ENCODE measurements around the gene ADGRG3. TPM values are rescaled to one million over a fixed set of nuclear protein-coding genes. Genes with fewer than 3 reads are reported as not detected.

Gene ADGRG3
- total RNA-seq, 1 donor from 2014 or later, result not detected

DNA sequence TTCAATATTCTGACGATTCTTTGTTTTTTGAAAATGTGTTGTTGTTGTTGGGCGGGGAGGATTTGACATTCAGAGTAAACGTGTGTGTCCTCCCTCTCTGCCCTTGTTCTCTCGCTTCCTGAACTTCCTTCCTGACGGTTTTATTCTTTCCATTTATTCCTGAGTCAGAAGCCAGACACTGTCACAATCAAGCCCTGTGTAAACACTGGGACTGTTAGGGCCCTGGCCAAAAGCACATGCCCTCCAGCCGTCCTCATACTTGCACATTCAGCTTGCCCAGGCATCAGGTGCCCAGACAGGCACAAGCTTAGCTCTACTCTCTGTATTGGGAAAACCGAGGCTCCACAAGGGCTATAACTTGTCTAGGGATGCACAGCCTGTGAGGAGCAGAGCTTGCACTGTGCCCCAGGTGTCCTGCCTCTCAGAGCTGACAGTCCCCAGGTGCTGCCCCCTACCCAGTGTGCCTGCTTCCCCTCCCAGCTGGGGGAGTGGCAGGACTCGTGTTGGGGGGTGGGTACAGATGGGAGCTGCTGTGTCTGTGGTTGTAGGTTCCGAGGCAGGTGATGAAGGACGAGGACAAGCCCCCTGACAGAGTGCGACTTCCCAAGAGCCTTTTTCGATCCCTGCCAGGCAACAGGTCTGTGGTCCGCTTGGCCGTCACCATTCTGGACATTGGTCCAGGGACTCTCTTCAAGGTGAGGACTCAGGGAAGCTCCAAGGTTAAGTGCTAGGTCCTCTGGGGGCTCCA is 9.7 kb downstream of the ADGRG3 start:
- Mint-ChIP-seq H3K4me1 (ENCODE audit: low read depth) (no peaks in the 10 kb centered on the region), H3K36me3 (ENCODE audit: low read depth) (no peaks in the 10 kb centered on the region), H3K4me3 (no peak overlapping the region), H3K27ac (no peak overlapping the region), H3K27me3 (ENCODE audit: insufficient read depth) (peaks cover 6% of the 10 kb centered on the region), H3K9me3 (no peaks in the 10 kb centered on the region)
- intact Hi-C loops (cut with micrococcal nuclease), result no loop called here
- no peak for DNase-seq (ENCODE audit: low spot score)

DNA sequence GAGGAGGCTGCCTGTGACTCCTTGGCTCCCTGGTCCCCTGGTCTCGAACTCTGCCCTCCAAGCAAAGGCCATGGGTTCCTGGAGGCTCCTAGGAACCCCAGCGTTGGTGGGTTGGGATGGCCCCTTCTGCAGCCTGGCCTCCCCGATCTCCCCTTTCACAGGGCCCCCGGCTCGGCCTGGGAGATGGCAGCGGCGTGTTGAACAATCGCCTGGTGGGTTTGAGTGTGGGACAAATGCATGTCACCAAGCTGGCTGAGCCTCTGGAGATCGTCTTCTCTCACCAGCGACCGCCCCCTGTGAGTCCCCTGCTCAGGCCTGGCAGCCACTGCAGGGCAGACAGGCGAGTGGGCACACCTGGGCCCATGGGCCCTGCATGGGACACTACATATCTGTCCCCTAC is 10.9 kb downstream of the ADGRG3 start:
- peaks cover 4% of the 10 kb centered on the region for H3K27me3 Mint-ChIP-seq (ENCODE audit: insufficient read depth)
- no peaks in the 10 kb centered on the region for H3K36me3 Mint-ChIP-seq (ENCODE audit: low read depth)
- no peak for DNase-seq (ENCODE audit: low spot score)
- intact Hi-C loops (cut with micrococcal nuclease), result no loop called here
- no peaks in the 10 kb centered on the region for H3K4me1 Mint-ChIP-seq (ENCODE audit: low read depth)
- no peak overlapping the region for H3K27ac Mint-ChIP-seq
- H3K9me3 Mint-ChIP-seq, result no peaks in the 10 kb centered on the region
- no peak overlapping the region for H3K4me3 Mint-ChIP-seq

DNA sequence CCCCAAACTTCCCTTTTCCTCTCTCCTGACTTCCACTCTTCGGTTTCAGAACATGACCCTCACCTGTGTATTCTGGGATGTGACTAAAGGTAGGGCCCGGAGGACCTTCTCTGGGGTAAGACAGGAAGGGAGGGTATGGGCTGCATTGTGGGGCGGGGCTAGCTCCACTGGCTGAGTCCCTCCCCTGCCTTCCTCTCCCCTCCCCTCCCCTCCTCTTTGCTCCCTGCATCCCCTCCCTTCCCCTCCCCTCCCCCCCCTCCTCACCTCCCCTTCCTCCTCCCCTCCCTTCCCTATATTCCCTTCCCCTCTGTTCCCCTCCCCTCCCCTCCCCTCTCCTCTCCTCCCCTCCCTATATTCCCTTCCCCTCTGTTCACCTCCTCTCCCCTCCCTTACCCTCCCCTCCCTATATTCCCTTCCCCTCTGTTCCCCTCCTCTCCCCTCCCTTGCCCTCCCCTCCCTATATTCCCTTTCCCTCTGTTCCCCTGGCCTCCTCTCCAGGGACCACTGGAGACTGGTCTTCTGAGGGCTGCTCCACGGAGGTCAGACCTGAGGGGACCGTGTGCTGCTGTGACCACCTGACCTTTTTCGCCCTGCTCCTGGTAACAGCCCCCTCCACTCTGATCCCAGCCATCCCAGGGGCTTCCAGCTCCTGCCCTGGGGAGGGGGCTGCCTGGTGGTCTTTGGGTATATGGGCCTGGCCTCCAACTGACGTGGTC is 11.8 kb downstream of the ADGRG3 start:
- no peak for DNase-seq (ENCODE audit: low spot score)
- H3K4me1 Mint-ChIP-seq (ENCODE audit: low read depth), result no peaks in the 10 kb centered on the region
- no peak overlapping the region for H3K4me3 Mint-ChIP-seq
- intact Hi-C loops (cut with micrococcal nuclease), result no loop called here
- no peaks in the 10 kb centered on the region for H3K36me3 Mint-ChIP-seq (ENCODE audit: low read depth)
- H3K27ac Mint-ChIP-seq, result no peak overlapping the region
- no peaks in the 10 kb centered on the region for H3K9me3 Mint-ChIP-seq
- H3K27me3 Mint-ChIP-seq (ENCODE audit: insufficient read depth), result peaks cover 4% of the 10 kb centered on the region

DNA sequence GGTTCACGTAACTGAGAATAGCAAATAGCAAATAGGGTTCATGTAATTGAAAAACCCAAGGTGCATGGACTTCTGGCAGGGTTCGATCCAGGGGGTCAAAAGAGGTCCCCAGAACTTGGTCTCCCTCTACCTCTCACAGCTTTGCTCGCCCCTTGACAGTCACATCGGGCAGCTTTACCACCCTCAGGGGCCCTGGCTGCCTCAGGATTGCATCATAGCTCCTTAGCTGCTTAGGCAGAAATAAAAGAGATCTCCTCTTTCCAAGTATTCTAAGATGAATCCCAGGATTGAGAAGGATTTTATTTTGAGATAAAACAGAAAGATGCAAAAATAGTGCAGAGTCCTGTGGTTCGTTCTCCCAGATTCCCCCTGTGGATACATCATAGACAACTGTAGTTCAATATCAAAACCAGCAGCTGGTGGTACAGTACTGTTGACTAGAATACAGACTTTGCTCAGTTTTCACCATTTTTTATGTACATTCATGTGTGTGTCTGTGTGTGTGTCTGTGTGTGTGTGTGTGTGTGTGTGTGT is 12.8 kb downstream of the ADGRG3 start:
- no peak for DNase-seq (ENCODE audit: low spot score)
- H3K27me3 Mint-ChIP-seq (ENCODE audit: insufficient read depth), result peaks cover under 1% of the 10 kb centered on the region
- no peaks in the 10 kb centered on the region for H3K9me3 Mint-ChIP-seq
- no peaks in the 10 kb centered on the region for H3K4me1 Mint-ChIP-seq (ENCODE audit: low read depth)
- no peak overlapping the region for H3K27ac Mint-ChIP-seq
- intact Hi-C loops (cut with micrococcal nuclease), result no loop called here
- H3K36me3 Mint-ChIP-seq (ENCODE audit: low read depth), result no peaks in the 10 kb centered on the region
- H3K4me3 Mint-ChIP-seq, result no peak overlapping the region

DNA sequence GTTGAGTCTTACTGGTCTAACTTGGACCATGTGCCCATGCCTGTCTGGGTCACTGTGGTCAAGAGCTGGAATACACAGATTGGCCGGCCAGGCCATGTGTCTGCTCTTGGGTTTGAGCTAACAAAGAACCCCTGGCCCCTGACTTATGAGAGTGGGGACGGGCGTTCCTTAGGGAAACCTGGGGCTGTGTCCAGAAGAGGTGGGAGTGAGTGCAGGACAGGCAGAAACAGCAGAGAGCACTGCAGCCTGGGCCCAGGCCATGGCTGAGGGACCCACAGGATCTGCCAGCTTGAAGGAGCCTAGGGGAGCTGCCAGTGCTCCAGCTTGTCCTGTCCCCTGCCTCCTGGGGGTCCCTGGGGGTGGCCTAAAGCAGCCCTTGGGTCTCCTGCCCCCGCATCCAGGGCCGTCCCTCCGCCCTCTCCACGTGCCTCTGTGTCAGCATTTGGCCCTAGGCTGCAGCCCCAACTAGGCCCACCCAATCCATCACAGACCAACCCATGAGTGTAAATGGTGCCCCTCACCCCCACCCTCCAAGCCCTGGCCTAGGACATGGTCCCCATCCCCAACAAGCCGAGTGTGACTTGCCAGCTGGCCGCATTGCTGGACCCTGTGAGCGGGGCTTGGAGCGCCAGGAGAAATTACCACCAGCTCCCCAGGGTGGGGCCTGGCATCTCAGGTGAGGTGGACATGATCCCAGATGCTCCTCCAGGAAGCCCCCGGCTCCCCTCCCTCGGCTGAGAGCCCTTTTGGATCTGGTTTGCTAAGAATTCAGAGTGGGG is 14.0 kb downstream of the ADGRG3 start:
- no peaks in the 10 kb centered on the region for H3K4me1 Mint-ChIP-seq (ENCODE audit: low read depth)
- intact Hi-C loops (cut with micrococcal nuclease), result no loop called here
- no peak for DNase-seq (ENCODE audit: low spot score)
- H3K9me3 Mint-ChIP-seq, result no peaks in the 10 kb centered on the region
- H3K36me3 Mint-ChIP-seq (ENCODE audit: low read depth), result no peaks in the 10 kb centered on the region
- no peak overlapping the region for H3K4me3 Mint-ChIP-seq
- no peak overlapping the region for H3K27ac Mint-ChIP-seq
- no peaks in the 10 kb centered on the region for H3K27me3 Mint-ChIP-seq (ENCODE audit: insufficient read depth)

DNA sequence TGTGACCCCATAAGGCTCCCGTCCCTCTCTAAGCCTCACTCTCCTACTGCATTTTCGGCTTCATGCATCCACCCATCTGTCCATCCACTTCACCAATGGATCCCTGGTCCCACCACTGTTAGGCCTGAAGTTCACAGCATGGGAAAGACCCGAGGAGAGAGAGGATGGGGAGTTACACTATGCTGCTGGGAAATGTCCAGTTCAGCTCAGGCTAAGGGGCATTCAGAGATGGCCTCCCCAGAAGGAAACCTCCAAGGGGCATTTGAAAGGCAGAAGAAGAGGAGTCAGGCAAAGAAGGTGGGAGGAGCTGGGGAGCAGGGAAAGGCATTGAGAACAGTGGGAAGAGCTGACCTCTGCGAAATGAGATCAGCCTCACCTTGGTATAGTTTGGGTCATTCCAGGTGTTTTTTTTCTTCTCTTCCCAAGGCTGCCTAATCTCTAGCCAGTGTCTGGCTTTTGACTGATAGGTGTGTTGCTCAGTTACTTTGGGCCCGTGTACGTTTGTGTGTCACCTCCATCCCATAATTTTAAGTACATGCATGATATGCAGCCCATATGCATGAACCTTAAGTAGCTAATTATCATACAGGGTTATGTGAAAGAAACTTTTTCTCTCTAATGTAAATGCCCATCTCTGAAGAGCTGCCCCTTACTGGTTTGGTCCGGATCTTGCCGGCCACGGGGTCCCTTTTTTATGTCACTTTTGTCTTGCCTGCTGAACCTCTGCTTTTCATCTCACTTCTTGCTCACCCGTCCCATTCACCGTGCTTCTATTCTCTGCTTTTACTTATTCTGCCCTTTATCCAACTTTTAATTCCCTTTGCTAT is 14.9 kb downstream of the ADGRG3 start:
- Mint-ChIP-seq H3K27ac (no peak overlapping the region), H3K27me3 (ENCODE audit: insufficient read depth) (peaks cover 2% of the 10 kb centered on the region), H3K4me3 (no peak overlapping the region), H3K9me3 (no peaks in the 10 kb centered on the region), H3K4me1 (ENCODE audit: low read depth) (peaks cover 2% of the 10 kb centered on the region), H3K36me3 (ENCODE audit: low read depth) (no peaks in the 10 kb centered on the region)
- no peak for DNase-seq (ENCODE audit: low spot score)
- intact Hi-C loops (cut with micrococcal nuclease), result no loop called here

DNA sequence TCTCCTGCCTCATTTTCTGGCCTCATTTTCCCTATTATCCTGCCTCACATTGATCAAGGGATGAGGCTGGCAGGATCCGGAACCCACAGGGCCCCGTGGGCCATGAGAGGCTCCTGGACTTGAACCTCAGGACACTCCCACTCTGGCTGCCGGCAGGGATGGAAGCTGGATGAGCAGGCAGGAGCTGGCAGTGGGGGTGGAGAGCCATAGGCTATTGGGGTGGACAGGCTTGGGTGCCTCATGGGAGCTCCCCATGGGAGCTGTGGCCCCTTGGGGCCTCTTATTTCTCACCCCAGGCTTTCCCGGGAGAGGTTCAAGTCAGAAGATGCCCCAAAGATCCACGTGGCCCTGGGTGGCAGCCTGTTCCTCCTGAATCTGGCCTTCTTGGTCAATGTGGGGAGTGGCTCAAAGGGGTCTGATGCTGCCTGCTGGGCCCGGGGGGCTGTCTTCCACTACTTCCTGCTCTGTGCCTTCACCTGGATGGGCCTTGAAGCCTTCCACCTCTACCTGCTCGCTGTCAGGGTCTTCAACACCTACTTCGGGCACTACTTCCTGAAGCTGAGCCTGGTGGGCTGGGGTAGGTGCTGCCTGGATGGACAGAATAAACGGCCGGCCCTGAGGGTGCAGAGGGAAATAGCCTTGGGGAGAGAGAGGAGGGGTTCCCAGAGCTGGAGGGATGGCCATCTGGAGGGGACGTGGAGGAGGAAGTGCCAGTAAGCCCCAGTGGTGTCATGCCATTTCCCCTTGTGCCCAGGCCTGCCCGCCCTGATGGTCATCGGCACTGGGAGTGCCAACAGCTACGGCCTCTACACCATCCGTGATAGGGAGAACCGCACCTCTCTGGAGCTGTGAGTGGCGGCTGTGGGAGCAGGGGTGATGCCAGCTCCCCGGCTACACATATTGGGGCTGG is 15.8 kb downstream of the ADGRG3 start:
- no peak overlapping the region for H3K4me3 Mint-ChIP-seq
- H3K4me1 Mint-ChIP-seq (ENCODE audit: low read depth), result peaks cover 8% of the 10 kb centered on the region
- no peak overlapping the region for H3K27ac Mint-ChIP-seq
- intact Hi-C loops (cut with micrococcal nuclease), result no loop called here
- no peaks in the 10 kb centered on the region for H3K9me3 Mint-ChIP-seq
- H3K27me3 Mint-ChIP-seq (ENCODE audit: insufficient read depth), result peaks cover 2% of the 10 kb centered on the region
- DNase-seq (ENCODE audit: low spot score), result no peak
- no peaks in the 10 kb centered on the region for H3K36me3 Mint-ChIP-seq (ENCODE audit: low read depth)

DNA sequence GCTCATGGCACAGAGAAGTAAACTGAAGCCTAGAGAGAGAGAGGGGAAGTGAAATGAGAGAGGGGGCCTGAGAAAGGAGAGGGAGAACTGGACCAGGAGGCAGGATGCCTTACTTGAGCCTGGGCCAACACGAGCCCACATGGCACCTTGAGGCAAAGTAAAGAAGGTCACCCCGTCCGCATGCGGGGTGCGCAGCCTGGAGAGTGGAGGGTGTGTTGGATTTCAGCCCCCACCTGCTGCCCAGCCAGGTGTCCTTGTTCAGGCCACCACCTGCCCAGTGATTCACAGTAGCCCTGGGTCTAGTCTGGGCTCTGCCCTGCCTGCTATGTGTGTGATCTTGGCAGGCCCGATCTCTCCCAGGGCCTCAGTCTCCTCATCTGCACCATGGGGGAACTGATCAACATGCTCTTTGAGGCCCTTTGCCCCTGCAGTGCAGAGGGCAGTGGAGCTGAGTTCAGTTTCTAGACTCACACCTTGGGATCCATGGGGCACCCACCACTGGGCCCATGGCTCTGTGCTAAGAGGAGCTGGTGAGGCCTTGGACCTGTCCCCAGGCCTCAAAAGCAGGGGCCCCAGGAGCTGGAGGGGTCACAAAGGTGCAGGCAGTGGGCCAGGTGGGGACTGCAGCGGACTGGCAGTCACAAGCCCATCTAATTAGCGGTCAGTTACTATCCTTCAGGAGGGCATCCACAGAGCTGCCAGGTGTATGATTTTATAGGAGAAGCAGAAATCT is 16.7 kb downstream of the ADGRG3 start:
- no peaks in the 10 kb centered on the region for H3K9me3 Mint-ChIP-seq
- DNase-seq (ENCODE audit: low spot score), result no peak
- H3K27me3 Mint-ChIP-seq (ENCODE audit: insufficient read depth), result peaks cover 2% of the 10 kb centered on the region
- intact Hi-C loops (cut with micrococcal nuclease), result no loop called here
- no peak overlapping the region for H3K4me3 Mint-ChIP-seq
- H3K4me1 Mint-ChIP-seq (ENCODE audit: low read depth), result peaks cover 17% of the 10 kb centered on the region
- H3K36me3 Mint-ChIP-seq (ENCODE audit: low read depth), result no peaks in the 10 kb centered on the region
- no peak overlapping the region for H3K27ac Mint-ChIP-seq

DNA sequence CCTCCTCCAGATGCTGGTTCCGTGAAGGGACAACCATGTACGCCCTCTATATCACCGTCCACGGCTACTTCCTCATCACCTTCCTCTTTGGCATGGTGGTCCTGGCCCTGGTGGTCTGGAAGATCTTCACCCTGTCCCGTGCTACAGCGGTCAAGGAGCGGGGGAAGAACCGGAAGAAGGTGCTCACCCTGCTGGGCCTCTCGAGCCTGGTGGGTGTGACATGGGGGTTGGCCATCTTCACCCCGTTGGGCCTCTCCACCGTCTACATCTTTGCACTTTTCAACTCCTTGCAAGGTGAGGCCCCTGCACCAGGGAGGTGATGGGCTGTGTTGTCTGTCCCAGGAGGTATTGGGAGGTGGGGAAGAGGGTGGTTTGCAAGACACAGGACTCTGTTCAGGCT is 17.5 kb downstream of the ADGRG3 start:
- intact Hi-C loops (cut with micrococcal nuclease), result no loop called here
- H3K9me3 Mint-ChIP-seq, result no peaks in the 10 kb centered on the region
- no peak for DNase-seq (ENCODE audit: low spot score)
- peaks cover 2% of the 10 kb centered on the region for H3K27me3 Mint-ChIP-seq (ENCODE audit: insufficient read depth)
- no peaks in the 10 kb centered on the region for H3K36me3 Mint-ChIP-seq (ENCODE audit: low read depth)
- H3K4me3 Mint-ChIP-seq, result no peak overlapping the region
- no peak overlapping the region for H3K27ac Mint-ChIP-seq
- peaks cover 25% of the 10 kb centered on the region for H3K4me1 Mint-ChIP-seq (ENCODE audit: low read depth)

DNA sequence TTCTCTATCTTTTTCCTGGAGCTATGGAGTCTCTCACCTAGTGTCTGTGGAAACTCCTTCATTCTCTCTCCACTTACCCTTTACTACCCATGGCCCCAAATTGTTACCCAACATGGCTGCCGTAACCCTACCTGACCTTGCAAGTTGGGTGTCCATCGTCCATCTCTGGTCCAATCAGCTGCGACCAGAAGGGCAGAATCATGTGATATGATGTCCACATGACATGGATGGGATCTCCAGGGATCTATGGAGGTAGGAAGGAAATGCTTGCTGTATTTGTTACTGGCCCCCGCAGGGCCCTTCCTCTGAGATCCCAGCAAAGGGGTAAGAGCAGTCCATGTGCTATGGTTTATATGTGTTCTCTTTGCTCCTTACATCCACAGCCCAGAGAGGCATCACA is 18.5 kb downstream of the ADGRG3 start:
- Mint-ChIP-seq H3K27me3 (ENCODE audit: insufficient read depth) (peaks cover 2% of the 10 kb centered on the region), H3K9me3 (no peaks in the 10 kb centered on the region), H3K36me3 (ENCODE audit: low read depth) (peaks cover 1% of the 10 kb centered on the region), H3K27ac (no peak overlapping the region), H3K4me3 (no peak overlapping the region), H3K4me1 (ENCODE audit: low read depth) (peaks cover 29% of the 10 kb centered on the region)
- intact Hi-C loops (cut with micrococcal nuclease), result no loop called here
- DNase-seq (ENCODE audit: low spot score), result no peak

DNA sequence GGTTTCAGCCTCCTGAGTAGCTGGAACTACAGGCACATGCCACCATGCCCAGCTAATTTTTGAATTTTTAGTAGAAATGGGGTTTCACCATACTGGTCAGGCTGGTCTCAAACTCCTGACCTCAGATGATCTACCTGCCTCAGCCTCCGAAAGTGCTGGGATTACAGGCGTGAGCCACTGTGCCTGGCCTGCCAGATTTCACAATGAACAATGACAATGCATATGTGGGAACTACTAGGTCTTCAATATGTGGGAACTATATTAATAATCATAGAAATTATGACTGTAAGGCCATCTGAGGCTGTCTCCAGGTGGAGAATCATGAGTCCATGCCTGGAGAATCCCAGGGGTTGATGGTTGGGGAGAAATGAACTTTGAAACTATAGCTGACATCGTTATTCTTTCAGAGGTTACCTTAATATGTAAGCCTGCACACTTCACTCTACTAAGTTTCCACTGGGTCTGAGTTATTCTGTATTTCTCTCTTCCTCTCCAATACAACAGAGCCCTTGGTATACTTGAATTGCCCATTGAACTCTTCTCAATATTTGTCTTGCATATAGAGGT is 19.3 kb downstream of the ADGRG3 start:
- Mint-ChIP-seq H3K27ac (no peak overlapping the region), H3K4me1 (ENCODE audit: low read depth) (peaks cover 29% of the 10 kb centered on the region), H3K9me3 (no peaks in the 10 kb centered on the region), H3K36me3 (ENCODE audit: low read depth) (peaks cover 1% of the 10 kb centered on the region), H3K4me3 (no peak overlapping the region), H3K27me3 (ENCODE audit: insufficient read depth) (peaks cover 2% of the 10 kb centered on the region)
- intact Hi-C loops (cut with micrococcal nuclease), result no loop called here
- DNase-seq (ENCODE audit: low spot score), result no peak

Data from activated T-helper 1 cell treated with anti-CD3 and anti-CD28 coated beads, Interleukin-12 subunit alpha, Interleukin-12 subunit beta, Interleukin-2, Interleukin-4 antibody, amounts not matched to agents 30 ng/mL and 10 ng/mL and 1 ng/mL, durations not matched to agents 14 hours and 24 hours and 36 hours (primary cell).